Nephron (organoid): ENCODE measurements around the gene CLDN4.

ENCODE experiments used
- H3K27ac Mint-ChIP-seq, 3 experiments: 2 replicates each; pipeline ENCODE4 v1.8.0; 2020; ENCODE audit warnings: mixed read lengths in 3 of 3, mild to moderate bottlenecking in 2 of 3, moderate library complexity in 1 of 3
- H3K27me3 Mint-ChIP-seq: 2 replicates; pipeline ENCODE4 v1.8.0; 2021; ENCODE audit warnings: low read depth, mild to moderate bottlenecking, moderate library complexity, mixed read lengths
- H3K36me3 Mint-ChIP-seq: 2 replicates; pipeline ENCODE4 v1.8.0; 2020; ENCODE audit warnings: low read depth, mixed read lengths
- H3K4me1 Mint-ChIP-seq: 2 replicates; pipeline ENCODE4 v1.8.0; 2020; ENCODE audit warnings: mixed read lengths
- H3K4me3 Mint-ChIP-seq, 3 experiments: 2 replicates each; pipeline ENCODE4 v1.8.0; 2020; ENCODE audit warnings: mild to moderate bottlenecking in 3 of 3, mixed read lengths in 3 of 3, moderate library complexity in 2 of 3
- H3K9me3 Mint-ChIP-seq: 2 replicates; pipeline ENCODE4 v1.8.0; 2020; ENCODE audit warnings: mixed read lengths
- TF ChIP-seq, protein P1 (sequence below), 3 experiments: fragments of 200-600 bp; sonication (generic); IDR thresholded peaks; one replicate each; pipeline ENCODE4 v1.5.0; 2021; ENCODE audit warnings: antibody characterized with exemption in 3 of 3; ENCODE audit not compliant: unreplicated experiment in 3 of 3

Gene CLDN4

DNA sequence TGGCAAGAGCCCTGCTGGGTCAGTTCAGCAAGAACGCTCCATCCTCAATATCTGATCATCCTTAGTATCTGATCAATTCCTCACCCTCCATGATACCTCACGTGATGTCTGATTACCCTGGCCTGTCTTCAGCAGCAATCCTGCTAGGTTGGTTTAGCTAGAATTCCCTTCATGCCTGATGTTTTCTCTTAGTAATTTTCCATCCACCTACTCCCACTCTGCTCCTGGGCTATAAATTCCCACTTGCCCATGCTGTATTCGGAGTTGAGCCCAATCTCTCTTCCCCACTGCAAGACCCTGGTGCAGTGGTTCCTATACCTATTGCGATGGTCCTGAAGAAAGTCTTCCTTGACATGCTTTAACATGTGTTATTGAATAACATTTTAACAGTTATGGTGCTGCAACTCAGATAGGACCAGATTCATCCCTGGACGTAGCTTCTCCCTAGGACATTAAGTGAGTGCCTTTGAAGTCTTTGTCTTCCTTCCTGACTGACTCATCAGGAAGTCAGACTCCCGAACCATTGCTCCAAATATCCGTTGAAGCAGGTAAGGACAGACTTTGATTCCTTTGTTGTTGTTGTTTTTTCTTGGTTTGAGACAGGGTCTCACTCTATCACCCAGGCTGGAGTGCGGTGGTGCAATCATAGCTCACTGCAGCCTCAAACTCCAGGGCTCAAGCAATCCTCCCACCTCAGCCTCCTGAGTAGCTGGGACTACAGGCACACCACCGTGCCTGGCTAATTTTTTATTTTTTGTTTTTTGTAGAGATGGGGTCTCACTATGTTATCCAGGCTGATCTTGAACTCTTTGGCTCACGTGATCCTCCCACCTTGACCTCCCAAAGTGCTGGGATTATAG, 31.3 kb upstream of the CLDN4 start:
- H3K27ac Mint-ChIP-seq, result peak overlapping the region in 2 of 3 experiments; percentile 21 to 36
- no peaks in the 10 kb centered on the region for H3K27me3 Mint-ChIP-seq

DNA sequence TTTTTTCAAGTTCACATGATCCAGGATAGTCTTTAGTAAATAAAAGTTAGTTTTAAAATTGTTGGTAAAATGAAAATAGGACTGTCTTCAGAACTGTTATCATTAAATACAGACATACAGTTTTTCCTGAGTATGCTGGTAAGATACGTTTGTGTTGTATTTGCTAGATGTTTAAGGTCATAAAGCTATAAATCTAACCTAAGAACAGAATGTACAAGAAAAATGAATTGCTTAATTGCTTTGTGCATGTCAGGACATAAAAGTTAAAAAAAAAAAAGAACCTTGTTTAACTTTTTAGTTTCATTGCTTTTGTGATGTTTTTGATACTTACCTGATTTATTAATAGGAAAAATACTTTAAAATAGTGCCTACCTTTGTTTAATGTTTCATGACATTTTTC, 29.2 kb upstream of the CLDN4 start:
- no peaks in the 10 kb centered on the region for H3K4me1 Mint-ChIP-seq
- H3K36me3 Mint-ChIP-seq, result no peaks in the 10 kb centered on the region
- TF ChIP-seq, protein P1, sequence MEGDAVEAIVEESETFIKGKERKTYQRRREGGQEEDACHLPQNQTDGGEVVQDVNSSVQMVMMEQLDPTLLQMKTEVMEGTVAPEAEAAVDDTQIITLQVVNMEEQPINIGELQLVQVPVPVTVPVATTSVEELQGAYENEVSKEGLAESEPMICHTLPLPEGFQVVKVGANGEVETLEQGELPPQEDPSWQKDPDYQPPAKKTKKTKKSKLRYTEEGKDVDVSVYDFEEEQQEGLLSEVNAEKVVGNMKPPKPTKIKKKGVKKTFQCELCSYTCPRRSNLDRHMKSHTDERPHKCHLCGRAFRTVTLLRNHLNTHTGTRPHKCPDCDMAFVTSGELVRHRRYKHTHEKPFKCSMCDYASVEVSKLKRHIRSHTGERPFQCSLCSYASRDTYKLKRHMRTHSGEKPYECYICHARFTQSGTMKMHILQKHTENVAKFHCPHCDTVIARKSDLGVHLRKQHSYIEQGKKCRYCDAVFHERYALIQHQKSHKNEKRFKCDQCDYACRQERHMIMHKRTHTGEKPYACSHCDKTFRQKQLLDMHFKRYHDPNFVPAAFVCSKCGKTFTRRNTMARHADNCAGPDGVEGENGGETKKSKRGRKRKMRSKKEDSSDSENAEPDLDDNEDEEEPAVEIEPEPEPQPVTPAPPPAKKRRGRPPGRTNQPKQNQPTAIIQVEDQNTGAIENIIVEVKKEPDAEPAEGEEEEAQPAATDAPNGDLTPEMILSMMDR (IDR thresholded peaks at IDR 0.05; ENCODE audit: unreplicated experiment in 3 of 3), result no peak
- no peak overlapping the region for H3K27ac Mint-ChIP-seq
- H3K27me3 Mint-ChIP-seq, result no peaks in the 10 kb centered on the region
- H3K9me3 Mint-ChIP-seq, result peaks cover 4% of the 10 kb centered on the region
- no peak overlapping the region for H3K4me3 Mint-ChIP-seq

More for the DNA sequence above, 31.3 kb upstream of the CLDN4 start:
- TF ChIP-seq, protein P1 (IDR thresholded peaks at IDR 0.05; ENCODE audit: unreplicated experiment in 3 of 3), result no peak
- Mint-ChIP-seq H3K4me1 (no peaks in the 10 kb centered on the region), H3K4me3 (no peak overlapping the region), H3K9me3 (peaks cover 4% of the 10 kb centered on the region), H3K36me3 (no peaks in the 10 kb centered on the region)

DNA sequence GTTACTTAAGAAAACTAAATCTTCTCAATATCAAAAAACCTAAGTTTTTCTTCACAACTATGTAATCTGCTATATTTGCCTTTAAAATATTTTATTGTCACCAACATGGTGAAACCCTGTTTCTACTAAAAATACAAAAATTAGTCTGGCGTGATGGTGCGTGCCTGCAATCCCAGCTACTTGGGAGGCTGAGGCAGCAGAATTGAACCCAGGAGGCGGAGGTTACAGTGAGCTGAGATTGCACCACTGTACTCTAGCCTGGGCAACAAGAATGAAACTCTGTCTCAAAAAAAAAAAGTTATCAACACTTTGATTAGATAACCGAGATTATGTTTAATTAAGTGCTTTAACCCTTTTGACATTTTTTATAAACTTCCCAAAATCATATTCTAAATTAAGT, 28.3 kb upstream of the CLDN4 start:
- H3K27ac Mint-ChIP-seq, result no peak overlapping the region
- TF ChIP-seq, protein P1 (IDR thresholded peaks at IDR 0.05; ENCODE audit: unreplicated experiment in 3 of 3), result no peak
- no peaks in the 10 kb centered on the region for H3K4me1 Mint-ChIP-seq
- peaks cover 4% of the 10 kb centered on the region for H3K27me3 Mint-ChIP-seq
- no peaks in the 10 kb centered on the region for H3K36me3 Mint-ChIP-seq
- peaks cover 4% of the 10 kb centered on the region for H3K9me3 Mint-ChIP-seq
- no peak overlapping the region for H3K4me3 Mint-ChIP-seq

DNA sequence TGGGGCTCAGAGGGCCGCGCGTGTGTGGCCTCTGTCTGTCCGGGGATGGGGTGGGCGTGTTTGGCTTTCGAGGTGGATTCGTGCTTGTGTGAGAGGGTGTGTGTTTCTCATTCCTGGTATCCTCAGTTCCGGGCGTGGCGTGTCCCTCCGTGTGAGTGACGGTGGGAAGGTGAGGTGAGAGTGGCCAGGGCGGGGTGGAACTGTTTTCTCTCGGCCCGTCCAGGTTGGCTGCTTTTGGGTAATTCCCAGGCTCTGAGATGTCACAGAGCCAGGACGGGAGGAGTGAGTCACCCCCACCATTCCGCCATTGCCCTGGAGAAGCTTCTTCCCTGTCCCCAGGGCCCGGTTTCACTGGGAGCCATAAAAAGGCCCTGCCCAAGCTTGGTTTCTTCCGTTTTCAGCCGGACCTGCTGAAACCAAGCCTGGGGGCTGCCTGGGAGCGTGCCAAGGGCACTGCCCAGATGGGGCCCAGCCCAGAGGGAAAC, 21.3 kb upstream of the CLDN4 start:
- H3K27me3 Mint-ChIP-seq, result peaks cover 7% of the 10 kb centered on the region
- peaks cover 4% of the 10 kb centered on the region for H3K9me3 Mint-ChIP-seq
- no peaks in the 10 kb centered on the region for H3K4me1 Mint-ChIP-seq
- TF ChIP-seq, protein P1 (IDR thresholded peaks at IDR 0.05; ENCODE audit: unreplicated experiment in 3 of 3), result no peak
- no peak overlapping the region for H3K4me3 Mint-ChIP-seq
- H3K36me3 Mint-ChIP-seq, result no peaks in the 10 kb centered on the region
- no peak overlapping the region for H3K27ac Mint-ChIP-seq

DNA sequence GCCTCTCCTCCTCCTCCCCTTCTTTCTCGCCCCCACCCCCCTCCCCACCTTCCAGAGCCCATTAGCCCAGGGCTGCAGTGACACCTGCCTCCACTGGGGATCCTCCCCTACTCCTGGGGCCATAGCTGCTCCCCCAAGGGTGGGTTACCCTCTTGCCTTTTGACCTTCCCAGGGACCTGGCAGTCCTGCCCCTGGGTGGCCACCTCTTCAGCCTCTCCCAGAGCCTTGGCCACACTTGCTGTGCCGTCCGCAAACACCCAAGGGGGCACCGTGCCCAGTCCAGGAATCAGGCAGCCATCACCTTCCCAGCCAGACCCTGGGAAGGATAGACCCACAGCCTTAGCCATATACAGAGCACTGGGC, 19.8 kb upstream of the CLDN4 start:
- H3K4me3 Mint-ChIP-seq, result no peak overlapping the region

More for the DNA sequence above, 19.8 kb upstream of the CLDN4 start:
- H3K9me3 Mint-ChIP-seq, result peaks cover 4% of the 10 kb centered on the region
- no peaks in the 10 kb centered on the region for H3K4me1 Mint-ChIP-seq
- TF ChIP-seq, protein P1 (IDR thresholded peaks at IDR 0.05; ENCODE audit: unreplicated experiment in 3 of 3), result no peak
- peaks cover 15% of the 10 kb centered on the region for H3K27me3 Mint-ChIP-seq
- no peaks in the 10 kb centered on the region for H3K36me3 Mint-ChIP-seq
- H3K27ac Mint-ChIP-seq, result no peak overlapping the region
